H9 (cell line): Measurements from ENCODE around the gene PCNX4. TPM values are rescaled to one million over a fixed set of nuclear protein-coding genes. Genes with fewer than 3 reads are reported as not detected.

Source experiments
- DNase-seq: peaks from one replicate; pipeline ENCODE4 v3.0.0-alpha.2; 2017
- H2AFZ ChIP-seq: one replicate; pipeline ENCODE4 v1.6.1; 2013; ENCODE audit warnings: mild to moderate bottlenecking, low read length, control low read depth, moderate library complexity
- H2AK5ac ChIP-seq: 2 replicates; pipeline ENCODE4 v1.6.1; 2013; ENCODE audit warnings: low read length, control low read depth, mixed read lengths; ENCODE audit not compliant: insufficient read length
- H2BK120ac ChIP-seq: one replicate; pipeline ENCODE4 v1.6.1; 2013; ENCODE audit warnings: low read depth, mild to moderate bottlenecking, low read length, control low read depth, inconsistent platforms; ENCODE audit not compliant: poor library complexity, severe bottlenecking
- H2BK12ac ChIP-seq: 2 replicates; pipeline ENCODE4 v1.6.1; 2013; ENCODE audit warnings: low read length, control low read depth, mixed read lengths, low read depth; ENCODE audit not compliant: insufficient read length
- H2BK15ac ChIP-seq: 2 replicates; pipeline ENCODE4 v1.6.1; 2013; ENCODE audit warnings: low read depth, low read length, control low read depth
- H2BK20ac ChIP-seq: one replicate; pipeline ENCODE4 v1.6.1; 2013; ENCODE audit warnings: low read depth, mild to moderate bottlenecking, low read length, control low read depth, inconsistent platforms; ENCODE audit not compliant: poor library complexity, severe bottlenecking
- H2BK5ac ChIP-seq: 2 replicates; pipeline ENCODE4 v1.6.1; 2013; ENCODE audit warnings: low read length, control low read depth, mixed read lengths; ENCODE audit not compliant: insufficient read length
- H3K14ac ChIP-seq: 2 replicates; pipeline ENCODE4 v1.6.1; 2013; ENCODE audit warnings: low read length, control low read depth; ENCODE audit not compliant: insufficient read depth
- H3K18ac ChIP-seq: 2 replicates; pipeline ENCODE4 v1.6.1; 2013; ENCODE audit warnings: low read depth, mild to moderate bottlenecking, mixed read lengths, low read length, control low read depth; ENCODE audit not compliant: insufficient read length
- H3K23ac ChIP-seq: 2 replicates; pipeline ENCODE4 v1.6.1; 2013; ENCODE audit warnings: low read length, control low read depth, mixed read lengths, low read depth; ENCODE audit not compliant: insufficient read length
- H3K23me2 ChIP-seq: 2 replicates; pipeline ENCODE4 v1.6.1; 2013; ENCODE audit warnings: low read depth, mild to moderate bottlenecking, mixed read lengths, low read length, control low read depth; ENCODE audit not compliant: insufficient read length, poor library complexity, severe bottlenecking
- H3K27ac ChIP-seq: 2 replicates; pipeline ENCODE4 v1.5.1; 2013; ENCODE audit warnings: low read length, control low read depth, mixed read lengths, low read depth; ENCODE audit not compliant: insufficient read length
- H3K27me3 ChIP-seq: 2 replicates; pipeline ENCODE4 v1.6.1; 2013; ENCODE audit warnings: low read length, control low read depth, inconsistent platforms; ENCODE audit not compliant: insufficient read depth
- H3K4ac ChIP-seq: 2 replicates; pipeline ENCODE4 v1.6.1; 2013; ENCODE audit warnings: low read depth, mild to moderate bottlenecking, control low read depth, inconsistent platforms, low read length, moderate library complexity
- H3K4me1 ChIP-seq: 2 replicates; pipeline ENCODE4 v1.6.1; 2013; ENCODE audit warnings: low read length, control low read depth, inconsistent platforms; ENCODE audit not compliant: insufficient read depth
- H3K4me2 ChIP-seq: 2 replicates; pipeline ENCODE4 v1.6.1; 2013; ENCODE audit warnings: low read length, control low read depth, mixed read lengths; ENCODE audit not compliant: insufficient read length, insufficient read depth
- H3K56ac ChIP-seq: 2 replicates; pipeline ENCODE4 v1.6.1; 2013; ENCODE audit warnings: low read depth, mild to moderate bottlenecking, mixed read lengths, low read length, control low read depth; ENCODE audit not compliant: insufficient read length
- H3K79me1 ChIP-seq: 2 replicates; pipeline ENCODE4 v1.6.1; 2013; ENCODE audit warnings: low read depth, mild to moderate bottlenecking, moderate library complexity, low read length, control low read depth, inconsistent platforms; ENCODE audit not compliant: insufficient read depth, poor library complexity, severe bottlenecking
- H3K79me2 ChIP-seq: 2 replicates; pipeline ENCODE4 v1.6.1; 2013; ENCODE audit warnings: low read length, control low read depth, inconsistent platforms; ENCODE audit not compliant: insufficient read depth
- H3K9ac ChIP-seq: 2 replicates; pipeline ENCODE4 v1.6.1; 2013; ENCODE audit warnings: low read length, control low read depth, mixed read lengths; ENCODE audit not compliant: insufficient read length; ENCODE audit errors: extremely low read depth
- H3K9me3 ChIP-seq: one replicate; pipeline ENCODE4 v1.6.1; 2013; ENCODE audit warnings: low read depth, low read length, inconsistent platforms; ENCODE audit not compliant: control insufficient read depth
- H3T11ph ChIP-seq: one replicate; pipeline ENCODE4 v1.6.1; 2013; ENCODE audit warnings: mild to moderate bottlenecking, low read length, control low read depth, inconsistent platforms
- H4K20me1 ChIP-seq: one replicate; pipeline ENCODE4 v1.6.1; 2013; ENCODE audit not compliant: control insufficient read depth, insufficient read length, insufficient read depth
- H4K5ac ChIP-seq: 2 replicates; pipeline ENCODE4 v1.6.1; 2013; ENCODE audit warnings: low read depth, mild to moderate bottlenecking, mixed read lengths, low read length, control low read depth; ENCODE audit not compliant: insufficient read length
- H4K8ac ChIP-seq: replicated peaks from 2 replicates; pipeline ENCODE4 v1.6.1; 2013; ENCODE audit warnings: low read length, control low read depth, mixed read lengths, low read depth; ENCODE audit not compliant: insufficient read length
- H4K91ac ChIP-seq: 2 replicates; pipeline ENCODE4 v1.6.1; 2013; ENCODE audit warnings: low read depth, mild to moderate bottlenecking, moderate library complexity, mixed read lengths, low read length, control low read depth; ENCODE audit not compliant: insufficient read length
- H3K27ac Mint-ChIP-seq, 3 experiments: 2 replicates in 2 of 3; 3 replicates in 1 of 3; pipeline ENCODE4 v1.8.0; 2020 to 2021; ENCODE audit warnings: mixed read lengths in 3 of 3, mild to moderate bottlenecking in 1 of 3, moderate library complexity in 1 of 3
- H3K27me3 Mint-ChIP-seq: 2 replicates; pipeline ENCODE4 v1.8.0; 2021; ENCODE audit warnings: low read depth, mild to moderate bottlenecking, moderate library complexity, mixed read lengths
- H3K36me3 Mint-ChIP-seq, 3 experiments: 2 replicates in 2 of 3; 3 replicates in 1 of 3; pipeline ENCODE4 v1.8.0; 2020 to 2021; ENCODE audit warnings: low read depth in 3 of 3, mixed read lengths in 3 of 3; ENCODE audit not compliant: insufficient read depth in 1 of 3
- H3K4me1 Mint-ChIP-seq, 2 experiments: 2 replicates each; pipeline ENCODE4 v1.8.0; 2020; ENCODE audit warnings: mixed read lengths in 2 of 2
- H3K4me3 Mint-ChIP-seq, 2 experiments: 2 replicates in 1 of 2; 3 replicates in 1 of 2; pipeline ENCODE4 v1.8.0; 2020 to 2021; ENCODE audit warnings: mild to moderate bottlenecking in 2 of 2, mixed read lengths in 2 of 2, moderate library complexity in 1 of 2
- H3K9me3 Mint-ChIP-seq, 2 experiments: 2 replicates in 1 of 2; 3 replicates in 1 of 2; pipeline ENCODE4 v1.8.0; 2020; ENCODE audit warnings: mild to moderate bottlenecking in 2 of 2, mixed read lengths in 2 of 2, moderate library complexity in 1 of 2
- CTCF ChIP-seq: fragments of 200-600 bp; sonication (generic); conservative IDR thresholded peaks from 3 replicates; pipeline ENCODE4 v1.8.0; 2021; ENCODE audit warnings: antibody characterized with exemption, mild to moderate bottlenecking
- WGBS: extraction: QIAGEN DNeasy Blood & Tissue Kit; methylation state at CpG from one replicate; pipeline ENCODE4 v1.1.7; 2013; ENCODE audit warnings: missing lambda C conversion rate, low lambda C conversion rate, mixed read lengths; ENCODE audit not compliant: insufficient read length; ENCODE audit errors: extremely low coverage; 5-methylcytosine and 5-hydroxymethylcytosine counted together
- total RNA-seq: library from RNA; stranded (reverse); gene quantifications from 2 replicates; pipeline ENCODE4 v1.2.1, GENCODE V29; 2021

PCNX4 gene
- total RNA-seq, 1 experiment from 2014 or later: 40.0 TPM

- no peak overlapping the region for H3K27ac ChIP-seq
- TF ChIP-seq CTCF: no peak
- H3K79me1 ChIP-seq: no peaks in the 10 kb centered on the region
- H3K9me3 ChIP-seq: no peaks in the 10 kb centered on the region
- H3K18ac ChIP-seq: no peak overlapping the region
- no peak overlapping the region for H2AFZ ChIP-seq
- H3K4me1 ChIP-seq: peaks cover 9% of the 10 kb centered on the region; the same call in 1 of the 2 replicates
- H2BK120ac ChIP-seq: no peak overlapping the region
- no peak overlapping the region for H4K91ac ChIP-seq
- H2BK12ac ChIP-seq: no peak overlapping the region
- H3K9me3 Mint-ChIP-seq: no peaks in the 10 kb centered on the region
- no peak overlapping the region for H2AK5ac ChIP-seq
- H3K27me3 ChIP-seq: no peaks in the 10 kb centered on the region
- no peak overlapping the region for H3T11ph ChIP-seq
- no peaks in the 10 kb centered on the region; the same call in 1 of the 2 replicates for H3K27me3 Mint-ChIP-seq
- H4K20me1 ChIP-seq: no peaks in the 10 kb centered on the region
- H3K9ac ChIP-seq: no peak overlapping the region
- no peaks in the 10 kb centered on the region for H3K79me2 ChIP-seq
- no peak overlapping the region for H2BK20ac ChIP-seq
- H2BK15ac ChIP-seq: no peak overlapping the region
- no peak overlapping the region for H2BK5ac ChIP-seq
- H3K14ac ChIP-seq: no peak overlapping the region
- no peak overlapping the region for H4K8ac ChIP-seq
- H3K4me3 Mint-ChIP-seq: no peak overlapping the region
- no peak overlapping the region for H4K5ac ChIP-seq
- no peaks in the 10 kb centered on the region for H3K36me3 Mint-ChIP-seq
- no peaks in the 10 kb centered on the region for H3K23me2 ChIP-seq
- no peak overlapping the region for H3K4me2 ChIP-seq
- H3K4me1 Mint-ChIP-seq: peaks cover 14 to 18% of the 10 kb centered on the region in 2 experiments
- no peak overlapping the region for H3K23ac ChIP-seq
- H3K27ac Mint-ChIP-seq: no peak overlapping the region
- no peak overlapping the region for H3K4ac ChIP-seq
- no peak overlapping the region for H3K56ac ChIP-seq
- DNase-seq: no peak
- WGBS: no CpG with 5 or more reads among the region's 3 CpGs
These were observed 122.3 kb downstream of the PCNX4 start for GRCh38 chr14:60214003-60214402.
